ENCODE results near the gene IPO13. TPM values are rescaled to one million over a fixed set of nuclear protein-coding genes. Genes with fewer than 3 reads are reported as not detected.

The IPO13 gene
- total RNA-seq, 2 donors from 2014 or later = 25.9 to 28.1 TPM

DNA sequence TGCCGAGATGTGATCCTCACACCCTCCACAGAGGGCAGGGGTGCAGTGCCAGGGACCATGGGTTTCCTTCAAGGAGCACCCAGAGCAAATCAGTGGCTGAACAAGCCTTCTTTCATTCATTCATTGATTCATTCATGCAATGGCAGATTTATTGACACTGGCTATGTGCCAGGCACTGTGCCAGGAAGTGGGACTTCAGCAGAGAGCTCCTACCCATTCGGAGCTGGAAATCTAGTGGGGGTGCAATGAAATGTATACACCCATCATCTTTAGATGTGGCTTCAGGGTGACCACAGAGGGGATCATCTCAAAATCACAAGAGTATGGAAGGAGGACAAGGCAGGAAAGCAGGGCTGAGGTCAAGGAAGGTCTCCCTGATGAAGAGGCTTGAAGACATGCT, 65.7 kb downstream of the IPO13 start:
- TF ChIP-seq, protein P1, sequence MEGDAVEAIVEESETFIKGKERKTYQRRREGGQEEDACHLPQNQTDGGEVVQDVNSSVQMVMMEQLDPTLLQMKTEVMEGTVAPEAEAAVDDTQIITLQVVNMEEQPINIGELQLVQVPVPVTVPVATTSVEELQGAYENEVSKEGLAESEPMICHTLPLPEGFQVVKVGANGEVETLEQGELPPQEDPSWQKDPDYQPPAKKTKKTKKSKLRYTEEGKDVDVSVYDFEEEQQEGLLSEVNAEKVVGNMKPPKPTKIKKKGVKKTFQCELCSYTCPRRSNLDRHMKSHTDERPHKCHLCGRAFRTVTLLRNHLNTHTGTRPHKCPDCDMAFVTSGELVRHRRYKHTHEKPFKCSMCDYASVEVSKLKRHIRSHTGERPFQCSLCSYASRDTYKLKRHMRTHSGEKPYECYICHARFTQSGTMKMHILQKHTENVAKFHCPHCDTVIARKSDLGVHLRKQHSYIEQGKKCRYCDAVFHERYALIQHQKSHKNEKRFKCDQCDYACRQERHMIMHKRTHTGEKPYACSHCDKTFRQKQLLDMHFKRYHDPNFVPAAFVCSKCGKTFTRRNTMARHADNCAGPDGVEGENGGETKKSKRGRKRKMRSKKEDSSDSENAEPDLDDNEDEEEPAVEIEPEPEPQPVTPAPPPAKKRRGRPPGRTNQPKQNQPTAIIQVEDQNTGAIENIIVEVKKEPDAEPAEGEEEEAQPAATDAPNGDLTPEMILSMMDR (IDR thresholded peaks at IDR 0.05) = no peak
- Histone ChIP-seq H3K27ac (no peak overlapping the region), H3K27me3 (no peaks in the 10 kb centered on the region)

DNA sequence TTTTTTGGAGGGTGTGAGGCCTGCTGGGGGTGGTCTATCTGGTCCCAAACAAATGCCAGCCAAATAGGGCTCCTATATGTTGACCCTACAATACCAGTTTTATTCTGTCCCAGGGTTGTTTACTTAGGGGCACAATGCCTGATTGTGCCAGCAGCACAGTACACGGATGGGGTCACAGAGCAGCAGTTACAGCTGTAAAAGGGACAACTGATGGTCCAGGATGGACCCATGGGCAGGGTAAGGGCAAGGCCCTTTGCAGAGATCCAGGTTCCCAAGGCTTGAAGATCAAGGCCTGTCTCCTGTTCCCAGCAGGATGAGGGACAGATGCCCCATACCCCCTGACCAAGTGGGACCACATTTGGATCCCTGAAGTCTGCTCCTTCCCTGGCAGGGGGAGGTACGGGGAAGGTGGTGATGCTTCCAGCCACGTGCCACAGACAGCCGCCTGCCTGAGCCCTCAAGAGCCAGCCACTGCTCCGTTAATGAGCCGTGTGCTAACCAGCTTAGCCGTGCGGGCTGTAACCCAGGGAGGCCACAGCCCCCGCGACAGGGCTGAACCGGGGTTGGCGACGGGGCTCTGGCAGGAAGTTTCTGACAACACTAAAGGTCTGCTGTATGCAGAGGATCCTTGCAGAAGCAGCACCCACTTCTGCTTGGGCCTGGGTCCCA, 66.3 kb downstream of the IPO13 start:
- H3K27ac ChIP-seq = no peak overlapping the region
- no peaks in the 10 kb centered on the region for H3K27me3 ChIP-seq
- H3K4me1 ChIP-seq = peaks cover 0 to 18% of the 10 kb centered on the region in 2 donors
- no peak overlapping the region for H3K4me3 ChIP-seq
- DNase-seq (ENCODE audit: low spot score) = no peak
- H3K36me3 ChIP-seq = no peaks in the 10 kb centered on the region
- H3K9me3 ChIP-seq = no peaks in the 10 kb centered on the region
- TF ChIP-seq, protein P1 (IDR thresholded peaks at IDR 0.05) = no peak

More for the DNA sequence above, 65.7 kb downstream of the IPO13 start:
- H3K9me3 ChIP-seq = no peaks in the 10 kb centered on the region
- H3K4me3 ChIP-seq = no peak overlapping the region
- no peak for DNase-seq (ENCODE audit: low spot score)
- H3K36me3 ChIP-seq = no peaks in the 10 kb centered on the region
- peaks cover 0 to 18% of the 10 kb centered on the region in 2 donors for H3K4me1 ChIP-seq

DNA sequence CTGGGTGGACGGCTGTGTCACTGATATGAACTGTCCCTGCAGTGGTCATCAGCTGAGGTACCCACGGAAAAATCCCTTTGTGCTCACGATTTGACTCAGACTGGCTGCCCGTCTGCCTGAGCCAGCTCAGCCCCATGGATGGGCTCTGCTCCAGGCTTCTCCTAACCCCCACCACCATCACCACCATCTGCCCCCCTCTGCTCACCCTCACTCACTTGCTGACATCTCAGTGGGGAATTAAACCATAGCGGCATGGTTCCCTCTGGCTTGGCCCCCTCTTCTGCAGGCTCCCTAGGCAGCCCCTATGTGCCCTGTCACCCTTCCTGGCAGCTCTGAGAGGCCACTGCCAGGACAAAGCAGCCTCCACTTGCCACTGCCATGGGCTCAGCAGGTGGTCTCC, 67.2 kb downstream of the IPO13 start:
- Histone ChIP-seq H3K9me3 (no peaks in the 10 kb centered on the region), H3K36me3 (no peaks in the 10 kb centered on the region), H3K27ac (no peak overlapping the region), H3K4me1 (peaks cover 0 to 18% of the 10 kb centered on the region in 2 donors), H3K27me3 (no peaks in the 10 kb centered on the region), H3K4me3 (no peak overlapping the region)
- TF ChIP-seq, protein P1 (IDR thresholded peaks at IDR 0.05) = no peak
- no peak for DNase-seq (ENCODE audit: low spot score)

DNA sequence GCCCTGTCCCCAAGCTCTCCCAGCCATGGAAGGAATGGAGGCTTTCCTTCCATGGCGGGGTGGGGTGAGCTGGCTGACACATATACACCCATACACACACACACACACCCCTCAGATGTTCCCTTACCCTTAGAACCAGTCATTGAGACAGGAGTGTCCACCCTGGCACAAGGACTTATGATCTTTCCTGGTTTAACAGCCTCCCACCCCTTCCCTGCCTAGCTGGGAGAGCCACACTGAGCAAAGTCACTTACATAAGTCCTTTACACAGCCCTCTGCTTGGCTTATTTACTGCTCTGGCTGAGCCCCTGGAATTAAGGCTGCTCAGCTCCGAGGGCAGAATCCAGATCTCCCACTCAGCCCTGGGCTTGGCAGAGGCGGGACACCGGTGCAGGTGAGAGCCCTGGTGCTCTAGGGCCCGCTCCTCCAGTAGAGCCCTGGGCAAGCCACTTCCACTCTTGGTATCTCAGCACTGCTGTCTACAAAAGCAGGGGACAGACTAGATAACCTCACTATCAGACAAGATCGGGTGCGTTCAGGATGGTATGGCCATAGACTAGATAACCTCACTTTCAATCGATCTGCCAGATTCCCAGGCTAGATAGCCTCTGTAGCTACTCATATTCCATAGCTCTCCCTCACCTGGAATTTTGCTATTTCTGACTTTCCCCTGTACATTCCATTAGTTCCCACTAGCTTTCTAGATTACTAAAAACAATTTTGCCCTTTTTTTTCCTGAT, 67.8 kb downstream of the IPO13 start:
- H3K4me1 ChIP-seq = peaks cover 0 to 18% of the 10 kb centered on the region in 2 donors
- H3K36me3 ChIP-seq = no peaks in the 10 kb centered on the region
- no peak overlapping the region for H3K4me3 ChIP-seq
- H3K27me3 ChIP-seq = no peaks in the 10 kb centered on the region
- DNase-seq (ENCODE audit: low spot score) = no peak
- H3K27ac ChIP-seq = no peak overlapping the region
- H3K9me3 ChIP-seq = no peaks in the 10 kb centered on the region
- TF ChIP-seq, protein P1 (IDR thresholded peaks at IDR 0.05) = no peak

DNA sequence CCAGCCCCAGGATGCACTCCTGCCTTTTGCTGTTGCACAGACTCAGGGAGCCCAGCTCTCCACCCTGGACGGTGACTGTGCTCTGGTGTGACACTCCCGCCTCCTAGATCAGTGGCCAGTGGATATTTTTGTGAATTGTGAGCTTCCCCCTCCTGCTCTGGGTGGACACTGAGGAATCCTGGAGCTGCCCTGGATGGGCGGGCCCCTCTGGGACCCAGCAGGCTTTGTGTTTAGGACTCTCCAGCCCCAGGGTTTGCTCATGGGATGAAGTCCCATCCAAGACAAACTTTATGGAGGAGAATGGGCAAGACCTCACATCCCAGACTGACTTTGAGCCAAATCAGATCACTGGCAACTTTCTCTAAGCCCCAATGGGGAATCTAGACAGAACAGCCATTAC, 68.5 kb downstream of the IPO13 start:
- Histone ChIP-seq H3K27ac (no peak overlapping the region), H3K36me3 (no peaks in the 10 kb centered on the region), H3K9me3 (no peaks in the 10 kb centered on the region), H3K4me1 (peaks cover 0 to 18% of the 10 kb centered on the region in 2 donors), H3K4me3 (no peak overlapping the region), H3K27me3 (no peaks in the 10 kb centered on the region)
- DNase-seq (ENCODE audit: low spot score) = peak; percentile 73
- TF ChIP-seq, protein P1 (IDR thresholded peaks at IDR 0.05) = no peak

All from right atrium auricular region (tissue), 2 donors.